ENCODE data around the gene CATSPER4. TPM values are rescaled to one million over a fixed set of nuclear protein-coding genes. Genes with fewer than 3 reads are reported as not detected.

Gene CATSPER4
- total RNA-seq, 1 experiment from 2014 or later = 0.35 TPM

- TF ChIP-seq, protein P1, sequence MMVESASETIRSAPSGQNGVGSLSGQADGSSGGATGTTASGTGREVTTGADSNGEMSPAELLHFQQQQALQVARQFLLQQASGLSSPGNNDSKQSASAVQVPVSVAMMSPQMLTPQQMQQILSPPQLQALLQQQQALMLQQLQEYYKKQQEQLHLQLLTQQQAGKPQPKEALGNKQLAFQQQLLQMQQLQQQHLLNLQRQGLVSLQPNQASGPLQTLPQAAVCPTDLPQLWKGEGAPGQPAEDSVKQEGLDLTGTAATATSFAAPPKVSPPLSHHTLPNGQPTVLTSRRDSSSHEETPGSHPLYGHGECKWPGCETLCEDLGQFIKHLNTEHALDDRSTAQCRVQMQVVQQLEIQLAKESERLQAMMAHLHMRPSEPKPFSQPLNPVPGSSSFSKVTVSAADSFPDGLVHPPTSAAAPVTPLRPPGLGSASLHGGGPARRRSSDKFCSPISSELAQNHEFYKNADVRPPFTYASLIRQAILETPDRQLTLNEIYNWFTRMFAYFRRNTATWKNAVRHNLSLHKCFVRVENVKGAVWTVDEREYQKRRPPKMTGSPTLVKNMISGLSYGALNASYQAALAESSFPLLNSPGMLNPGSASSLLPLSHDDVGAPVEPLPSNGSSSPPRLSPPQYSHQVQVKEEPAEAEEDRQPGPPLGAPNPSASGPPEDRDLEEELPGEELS (CRISPR knock-in tag; IDR thresholded peaks at IDR 0.05) = peak; percentile 96
- no peak for TF ChIP-seq JAZF1 (CRISPR knock-in tag; IDR thresholded peaks at IDR 0.05)
- TF ChIP-seq ZNF121 (CRISPR knock-in tag; IDR thresholded peaks at IDR 0.05) = no peak
- no peak for TF ChIP-seq ZNF671 (CRISPR knock-in tag; IDR thresholded peaks at IDR 0.05)
- TF ChIP-seq ZMAT4 (CRISPR knock-in tag; IDR thresholded peaks at IDR 0.05) = no peak
- TF ChIP-seq, protein P2, sequence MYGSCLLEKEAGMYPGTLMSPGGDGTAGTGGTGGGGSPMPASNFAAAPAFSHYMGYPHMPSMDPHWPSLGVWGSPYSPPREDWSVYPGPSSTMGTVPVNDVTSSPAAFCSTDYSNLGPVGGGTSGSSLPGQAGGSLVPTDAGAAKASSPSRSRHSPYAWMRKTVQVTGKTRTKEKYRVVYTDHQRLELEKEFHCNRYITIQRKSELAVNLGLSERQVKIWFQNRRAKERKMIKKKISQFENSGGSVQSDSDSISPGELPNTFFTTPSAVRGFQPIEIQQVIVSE (CRISPR knock-in tag; IDR thresholded peaks at IDR 0.05; ENCODE audit: borderline replicate concordance) = no peak
- no peak for TF ChIP-seq CBFB (CRISPR knock-in tag; IDR thresholded peaks at IDR 0.05; ENCODE audit: low read depth)
- peak; percentile 66; the same call in 1 of the 2 replicates for TF ChIP-seq SP1 (CRISPR knock-in tag; conservative IDR thresholded peaks at IDR 0.05)
- no peak for TF ChIP-seq GTF2I (CRISPR knock-in tag; conservative IDR thresholded peaks at IDR 0.05)
- peak; percentile 90 for TF ChIP-seq ZNF232 (CRISPR knock-in tag; IDR thresholded peaks at IDR 0.05)
- TF ChIP-seq FOXK1 (CRISPR knock-in tag; IDR thresholded peaks at IDR 0.05) = peak; percentile 80; the same call in 1 of the 2 replicates
- TF ChIP-seq ELF4 (CRISPR knock-in tag; IDR thresholded peaks at IDR 0.05; ENCODE audit: low read depth) = peak; percentile 87; the same call in 1 of the 2 replicates
- TF ChIP-seq ZNF396 (CRISPR knock-in tag; IDR thresholded peaks at IDR 0.05; ENCODE audit: borderline replicate concordance) = no peak
- TF ChIP-seq, protein P3, sequence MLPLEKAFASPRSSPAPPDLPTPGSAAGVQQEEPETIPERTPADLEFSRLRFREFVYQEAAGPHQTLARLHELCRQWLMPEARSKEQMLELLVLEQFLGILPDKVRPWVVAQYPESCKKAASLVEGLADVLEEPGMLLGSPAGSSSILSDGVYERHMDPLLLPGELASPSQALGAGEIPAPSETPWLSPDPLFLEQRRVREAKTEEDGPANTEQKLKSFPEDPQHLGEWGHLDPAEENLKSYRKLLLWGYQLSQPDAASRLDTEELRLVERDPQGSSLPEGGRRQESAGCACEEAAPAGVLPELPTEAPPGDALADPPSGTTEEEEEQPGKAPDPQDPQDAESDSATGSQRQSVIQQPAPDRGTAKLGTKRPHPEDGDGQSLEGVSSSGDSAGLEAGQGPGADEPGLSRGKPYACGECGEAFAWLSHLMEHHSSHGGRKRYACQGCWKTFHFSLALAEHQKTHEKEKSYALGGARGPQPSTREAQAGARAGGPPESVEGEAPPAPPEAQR (CRISPR knock-in tag; IDR thresholded peaks at IDR 0.05) = no peak
- TF ChIP-seq, protein P4, sequence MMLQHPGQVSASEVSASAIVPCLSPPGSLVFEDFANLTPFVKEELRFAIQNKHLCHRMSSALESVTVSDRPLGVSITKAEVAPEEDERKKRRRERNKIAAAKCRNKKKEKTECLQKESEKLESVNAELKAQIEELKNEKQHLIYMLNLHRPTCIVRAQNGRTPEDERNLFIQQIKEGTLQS (CRISPR knock-in tag; conservative IDR thresholded peaks at IDR 0.05) = no peak
- TF ChIP-seq MLX (CRISPR knock-in tag; IDR thresholded peaks at IDR 0.05) = 0 out of 2 replicates have a peak, but pooled peaks have one; percentile 62
- TF ChIP-seq, protein P5, sequence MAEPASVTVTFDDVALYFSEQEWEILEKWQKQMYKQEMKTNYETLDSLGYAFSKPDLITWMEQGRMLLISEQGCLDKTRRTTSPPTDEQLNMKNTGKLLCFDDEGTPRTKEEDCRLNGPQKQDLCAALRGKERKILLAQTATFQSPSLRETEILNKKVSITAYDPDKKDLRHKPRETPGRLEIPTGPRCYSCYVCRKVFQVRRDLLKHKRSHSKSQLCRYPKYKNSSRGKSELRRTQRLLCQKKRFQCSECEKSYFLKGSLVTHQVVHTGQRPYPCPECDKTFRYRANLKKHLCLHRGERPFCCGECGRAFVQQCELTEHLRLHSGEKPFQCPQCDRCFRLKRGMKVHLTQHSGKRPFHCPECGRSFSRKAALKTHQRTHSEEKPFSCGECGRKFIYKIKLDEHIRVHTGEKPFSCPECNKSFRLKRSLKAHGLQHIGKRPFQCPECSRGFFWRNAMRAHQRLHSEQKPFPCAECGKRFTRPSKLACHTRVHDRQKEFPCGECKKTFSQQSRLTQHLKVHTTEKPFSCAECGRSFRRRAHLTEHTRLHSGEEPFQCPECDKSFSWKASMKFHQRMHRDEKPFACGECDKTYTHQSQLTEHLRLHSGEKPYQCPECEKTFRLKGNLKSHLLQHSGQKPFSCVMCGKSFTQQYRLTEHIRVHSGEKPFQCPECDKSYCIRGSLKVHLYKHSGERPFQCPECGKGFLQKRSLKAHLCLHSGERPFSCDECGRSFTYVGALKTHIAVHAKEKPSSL (CRISPR knock-in tag; conservative IDR thresholded peaks at IDR 0.05) = no peak
- peak; percentile 94 for TF ChIP-seq ETV6 (CRISPR knock-in tag; IDR thresholded peaks at IDR 0.05)
- peak; percentile 68; the same call in 1 of the 2 replicates for TF ChIP-seq E2F4 (CRISPR knock-in tag; IDR thresholded peaks at IDR 0.05; ENCODE audit: borderline replicate concordance, low read depth)
- TF ChIP-seq RELA (CRISPR knock-in tag; IDR thresholded peaks at IDR 0.05; ENCODE audit: borderline replicate concordance) = 0 out of 2 replicates have a peak, but pooled peaks have one; percentile 31
- TF ChIP-seq ERG (CRISPR knock-in tag; IDR thresholded peaks at IDR 0.05) = no peak
- TF ChIP-seq E2F5 (CRISPR knock-in tag; IDR thresholded peaks at IDR 0.05) = peak; percentile 95
- TF ChIP-seq TCF7 (CRISPR knock-in tag; IDR thresholded peaks at IDR 0.05; ENCODE audit: low read depth) = 0 out of 2 replicates have a peak, but pooled peaks have one; percentile 27
- peak; percentile 44; the same call in 1 of the 2 replicates for TF ChIP-seq ZNF263 (CRISPR knock-in tag; IDR thresholded peaks at IDR 0.05; ENCODE audit: low read depth)
Measured at GRCh38 chr1:26161415-26162219, 28.8 kb upstream of the CATSPER4 start (continued).
